A549 (cell line): ENCODE results near the gene TAPBPL. TPM values are rescaled to one million over a fixed set of nuclear protein-coding genes. Genes with fewer than 3 reads are reported as not detected.
A peak's percentile ranks its signal among the peaks of the same experiment; 100 is the strongest.

Experiments
- ATAC-seq, 2 experiments: fragments of 200-7000 bp in 1 of 2; fragments of >200 bp in 1 of 2; cut with Nextera tagmentation in 1 of 2; cut with Tn5 transposase in 1 of 2; 3 replicates each; pipeline versions ENCODE4 v1.8.0 to v1.9.1; 2018 to 2020; ENCODE audit warnings: mild to moderate bottlenecking in 1 of 2, moderate library complexity in 1 of 2
- CTCF ChIA-PET: fragments of 300-600 bp; sonication (Branson Sonifier 250); formaldehyde crosslinking; extraction: SDS; loops from one replicate; lab custom pipeline; 2021; ENCODE audit warnings: antibody characterized with exemption, inconsistent platforms; lab: Yijun Ruan, JAX
- POLR2A ChIA-PET: fragments of 350-600 bp; formaldehyde crosslinking; extraction: SDS; loops from one replicate; lab custom pipeline; 2021; ENCODE audit warnings: antibody characterized with exemption, inconsistent platforms; lab: Yijun Ruan, JAX
- DNase-seq, 2 experiments: peaks; one replicate each; pipeline versions ENCODE4 v3.0.0 to v3.0.0-alpha.2; 2011 to 2016; ENCODE audit warnings: low read depth in 1 of 2, low spot score in 1 of 2
- FAIRE-seq: peaks from 2 replicates; lab custom pipeline; 2011; peaks lifted over from hg19 to GRCh38; lab: Jason Lieb, UNC
- H3K27ac ChIP-seq, 2 experiments: fragments of >200 bp; sonication (Bioruptor Twin); formaldehyde crosslinking; 3 replicates each; pipeline ENCODE4 v1.5.1; 2016 to 2017
- H3K4me1 ChIP-seq: fragments of >200 bp; sonication (Bioruptor Twin); formaldehyde crosslinking; 3 replicates; pipeline ENCODE4 v1.6.1; 2016
- H3K4me2 ChIP-seq: fragments of >200 bp; sonication (Bioruptor Twin); formaldehyde crosslinking; 3 replicates; pipeline ENCODE4 v1.6.1; 2016
- H3K4me3 ChIP-seq: fragments of >200 bp; sonication (Bioruptor Twin); formaldehyde crosslinking; 3 replicates; pipeline ENCODE4 v1.5.1; 2016
- H3K9me3 ChIP-seq: fragments of >200 bp; sonication (Bioruptor Twin); formaldehyde crosslinking; 3 replicates; pipeline ENCODE4 v1.6.1; 2016
- ATOH8 ChIP-seq: fragments of 250-450 bp; sonication (Bioruptor Pico); IDR thresholded peaks from 2 replicates; pipeline ENCODE4 v1.5.0; 2020; ENCODE audit warnings: low read depth, mild to moderate bottlenecking, moderate library complexity
- CBX2 ChIP-seq: fragments of 200-600 bp; sonication (generic); IDR thresholded peaks from 2 replicates; pipeline ENCODE4 v1.6.1; 2016; ENCODE audit warnings: low read depth, mild to moderate bottlenecking, borderline replicate concordance
- CHD2 ChIP-seq: fragments of 150-350 bp; IDR thresholded peaks from 2 replicates; pipeline ENCODE4 v1.6.1; 2014; ENCODE audit warnings: low read length; ENCODE audit not compliant: partially characterized antibody
- CHD4 ChIP-seq: fragments of 200-600 bp; sonication (generic); IDR thresholded peaks from 2 replicates; pipeline ENCODE4 v1.6.1; 2016; ENCODE audit warnings: antibody characterized with exemption, mild to moderate bottlenecking, borderline replicate concordance
- E2F6 ChIP-seq: IDR thresholded peaks from 2 replicates; pipeline ENCODE4 v1.6.1; 2012; ENCODE audit warnings: low read depth, borderline replicate concordance
- EP300 ChIP-seq, 2 experiments: fragments of >200 bp; sonication (Bioruptor Twin); formaldehyde crosslinking; IDR thresholded peaks; 2 replicates in 1 of 2; 3 replicates in 1 of 2; pipeline ENCODE4 v1.6.1; 2016 to 2017
- ESRRA ChIP-seq: fragments of 150-350 bp; IDR thresholded peaks from 2 replicates; pipeline ENCODE4 v1.6.1; 2014; ENCODE audit warnings: mild to moderate bottlenecking, low read length, borderline replicate concordance
- FOXS1 ChIP-seq: fragments of 250-450 bp; sonication (Bioruptor Pico); IDR thresholded peaks from 2 replicates; pipeline ENCODE4 v1.5.0; 2020; ENCODE audit warnings: mild to moderate bottlenecking, moderate library complexity
- GATA3 ChIP-seq: IDR thresholded peaks from 2 replicates; pipeline ENCODE4 v1.6.1; 2012; ENCODE audit warnings: borderline replicate concordance
- HDAC2 ChIP-seq: fragments of 200-600 bp; sonication (generic); IDR thresholded peaks from 2 replicates; pipeline ENCODE4 v1.6.1; 2016
- HEYL ChIP-seq: fragments of 250-450 bp; sonication (Bioruptor Pico); IDR thresholded peaks from 2 replicates; pipeline ENCODE4 v1.8.0; 2021; ENCODE audit warnings: mild to moderate bottlenecking, moderate library complexity
- HOXA7 ChIP-seq: fragments of 250-450 bp; sonication (Bioruptor Pico); IDR thresholded peaks from 2 replicates; pipeline ENCODE4 v1.5.0; 2020; ENCODE audit warnings: mild to moderate bottlenecking, moderate library complexity
- HOXB13 ChIP-seq: fragments of 250-450 bp; sonication (Bioruptor Pico); IDR thresholded peaks from 2 replicates; pipeline ENCODE4 v1.5.0; 2020; ENCODE audit warnings: low read depth, mild to moderate bottlenecking, moderate library complexity
- HOXB5 ChIP-seq: fragments of 250-450 bp; sonication (Bioruptor Pico); IDR thresholded peaks from 2 replicates; pipeline ENCODE4 v1.5.0; 2020; ENCODE audit warnings: mild to moderate bottlenecking, moderate library complexity
- KDM1A ChIP-seq: fragments of 200-600 bp; sonication (generic); IDR thresholded peaks from 2 replicates; pipeline ENCODE4 v1.6.1; 2016; ENCODE audit warnings: low read depth, mild to moderate bottlenecking
- MAZ ChIP-seq: fragments of 150-350 bp; IDR thresholded peaks from 2 replicates; pipeline ENCODE4 v1.6.1; 2014; ENCODE audit warnings: antibody characterized with exemption, low read depth, low read length, borderline replicate concordance
- NPAS2 ChIP-seq: fragments of 250-450 bp; sonication (Bioruptor Pico); IDR thresholded peaks from 2 replicates; pipeline ENCODE4 v1.8.0; 2022; ENCODE audit warnings: mild to moderate bottlenecking, moderate library complexity, borderline replicate concordance
- PHF8 ChIP-seq: fragments of 200-600 bp; sonication (generic); IDR thresholded peaks from 2 replicates; pipeline ENCODE4 v1.6.1; 2016; ENCODE audit warnings: low read depth, mild to moderate bottlenecking, antibody characterized with exemption, moderate library complexity, borderline replicate concordance
- RAD21 ChIP-seq, 2 experiments: fragments of >200 bp in 1 of 2; sonication (Bioruptor Twin) in 1 of 2; formaldehyde crosslinking in 1 of 2; IDR thresholded peaks in 1 of 2; conservative IDR thresholded peaks in 1 of 2; 2 replicates in 1 of 2; 3 replicates in 1 of 2; pipeline ENCODE4 v1.6.1; 2012 to 2018; ENCODE audit warnings: inconsistent platforms in 1 of 2
- RFX5 ChIP-seq: fragments of 450-650 bp; IDR thresholded peaks from 2 replicates; pipeline ENCODE4 v1.7.1; 2014; ENCODE audit warnings: antibody characterized with exemption, mild to moderate bottlenecking, moderate library complexity
- SMC3 ChIP-seq: fragments of >200 bp; sonication (Bioruptor Twin); formaldehyde crosslinking; IDR thresholded peaks from 3 replicates; pipeline ENCODE4 v1.6.1; 2018; ENCODE audit warnings: inconsistent platforms
- ZFP36 ChIP-seq: fragments of 450-650 bp; IDR thresholded peaks from 2 replicates; pipeline ENCODE4 v1.6.1; 2014; ENCODE audit warnings: borderline replicate concordance; ENCODE audit not compliant: partially characterized antibody
- WGBS: methylation state at CpG from one replicate; pipeline ENCODE4 v1.1.6; 2017; ENCODE audit errors: missing lambda C conversion rate; 5-methylcytosine and 5-hydroxymethylcytosine counted together
- polyA plus RNA-seq, 4 experiments: library from polyadenylated mRNA; depleted of rRNA in 3 of 4; stranded (reverse); fragments of >200 nt; fragmentation: RNase III in 1 of 4; extraction: RNeasy Plus Mini Kit Qiagen cat#74134 plus additional on column Dnase treatment in 1 of 4; gene quantifications; 2 replicates in 3 of 4; 3 replicates in 1 of 4; pipeline ENCODE4 v1.2.3, GENCODE V29; 2011 to 2017

Gene TAPBPL
- polyA plus RNA-seq, 2 of the 4 experiments (the other 2 are of a cell fraction): 2.8 to 3.6 TPM

- TF ChIP-seq ATOH8 (CRISPR knock-in tag) (no peak), HOXB13 (CRISPR knock-in tag) (no peak), FOXS1 (no peak), EP300 (IDR thresholded peaks at IDR 0.05) (no peak), RAD21 (conservative IDR thresholded peaks at IDR 0.05 in 1 of 2, IDR thresholded peaks at IDR 0.05 in 1 of 2) (no peak)
Measured at GRCh38 chr12:6443361-6443983, 8.4 kb upstream of the TAPBPL start (continued).

- Histone ChIP-seq H3K4me2 (no peak overlapping the region), H3K4me1 (no peaks in the 10 kb centered on the region), H3K27ac (0 out of 6 replicates have a peak overlapping the region, but pooled peaks of 1 of the 2 experiments have one; percentile 21), H3K9me3 (no peaks in the 10 kb centered on the region), H3K4me3 (no peak overlapping the region)
- TF ChIP-seq RFX5: no peak
- no peak for TF ChIP-seq HDAC2
- no peak for TF ChIP-seq ZFP36
- no peak for TF ChIP-seq HOXB5 (CRISPR knock-in tag)
- no peak for TF ChIP-seq SMC3
- TF ChIP-seq MAZ: no peak
- TF ChIP-seq NPAS2 (CRISPR knock-in tag): no peak
- TF ChIP-seq CHD4: no peak
- no peak for TF ChIP-seq PHF8
- ChIA-PET CTCF (interaction anchor here (0.8 to 6.7 kb wide), 7 partner anchors 9 to 160 kb away, joined by 3 to 47 read pairs (median 5); no protein-coding TSS in a partner anchor), POLR2A (interaction anchor here (1.1 kb wide), 1 partner anchor 26 kb away, joined by 3 read pairs; the partner anchor contains the start of gene VAMP1)
- FAIRE-seq (no peak), ATAC-seq (peak in 1 of 2 experiments; percentile 13; a peak in 1 of 6 replicates), DNase-seq (no peak)
- WGBS: 71% methylated on average over 4 of the region's 4 CpGs
Measured at GRCh38 chr12:6444031-6444430, 7.8 kb upstream of the TAPBPL start.

GRCh38 chr12:6444704-6445688, 6.8 kb upstream of the TAPBPL start, which contains the start of gene CD27:
TSS of gene CD27 (plus strand) at chr12:6444955. CDS start at chr12:6445096, 141 bp downstream.
- H3K4me3 ChIP-seq: no peak within 1 kb of the TSS
- 0 out of 6 replicates have a peak within 1 kb of the TSS, but pooled peaks of 1 of the 2 experiments have one; percentile 21 for H3K27ac ChIP-seq
- H3K4me2 ChIP-seq: no peak within 1 kb of the TSS
- FAIRE-seq (no peak), DNase-seq (no peak), ATAC-seq (0 out of 6 replicates have a peak, but pooled peaks of 1 of the 2 experiments have one; percentile 17)
- ChIA-PET POLR2A (no interaction called here), CTCF (interaction anchor here (0.8 to 6.7 kb wide), 4 partner anchors 8 to 161 kb away, joined by 3 to 47 read pairs (median 18); no protein-coding TSS in a partner anchor)
- no peak for TF ChIP-seq KDM1A
- TF ChIP-seq EP300 (IDR thresholded peaks at IDR 0.05): no peak
- no peak for TF ChIP-seq E2F6
- no peak for TF ChIP-seq ESRRA
- no peak for TF ChIP-seq GATA3
- TF ChIP-seq CBX2: no peak
- TF ChIP-seq CHD2: no peak
- no peak for TF ChIP-seq HOXA7 (CRISPR knock-in tag)
- TF ChIP-seq PHF8: no peak
- TF ChIP-seq HEYL (CRISPR knock-in tag): no peak
- H3K9me3 ChIP-seq: no peaks in the 10 kb centered on the region
- no peaks in the 10 kb centered on the region for H3K4me1 ChIP-seq
- WGBS: 85% methylated on average over 16 of the region's 16 CpGs
